H1 (cell line): ENCODE measurements around the gene NR2F6.

Experiments
- BCL11A ChIP-seq, 2 experiments: IDR thresholded peaks; one replicate each; pipeline ENCODE4 v1.6.1; 2011; ENCODE audit warnings: low read depth in 2 of 2, low read length in 2 of 2, mild to moderate bottlenecking in 2 of 2
- CREB1 ChIP-seq: IDR thresholded peaks from 2 replicates; pipeline ENCODE4 v1.6.1; 2012; ENCODE audit warnings: inconsistent platforms
- CTCF ChIP-seq, 3 experiments: IDR thresholded peaks; 1 replicate in 2 of 3; 2 replicates in 1 of 3; pipeline versions ENCODE4 v1.5.1 to v1.6.1; 2011; ENCODE audit warnings: low read length in 3 of 3, mild to moderate bottlenecking in 3 of 3, inconsistent platforms in 2 of 3, low read depth in 1 of 3, moderate library complexity in 1 of 3; ENCODE audit not compliant: insufficient read depth in 1 of 3; ENCODE audit errors: control extremely low read depth in 1 of 3
- GABPA ChIP-seq: IDR thresholded peaks from 2 replicates; pipeline ENCODE4 v1.6.1; 2011; ENCODE audit warnings: mild to moderate bottlenecking, low read length, moderate library complexity, borderline replicate concordance; ENCODE audit not compliant: insufficient read depth
- HDAC2 ChIP-seq, 2 experiments: fragments of 300-600 bp in 1 of 2; sonication (generic) in 1 of 2; IDR thresholded peaks; 2 replicates each; pipeline ENCODE4 v1.6.1; 2011 to 2012; ENCODE audit warnings: low read depth in 2 of 2, low read length in 2 of 2, mild to moderate bottlenecking in 2 of 2, moderate library complexity in 2 of 2, borderline replicate concordance in 1 of 2, inconsistent platforms in 1 of 2
- JUND ChIP-seq: IDR thresholded peaks from 2 replicates; pipeline ENCODE4 v1.6.1; 2011; ENCODE audit warnings: mild to moderate bottlenecking, improper control_type of control experiment, low read length
- POLR2AphosphoS5 ChIP-seq: IDR thresholded peaks from 2 replicates; pipeline ENCODE4 v1.6.1; 2011; ENCODE audit warnings: low read depth, low read length
- SAP30 ChIP-seq: fragments of 300-600 bp; sonication (generic); IDR thresholded peaks from 2 replicates; pipeline ENCODE4 v1.7.1; 2012; ENCODE audit warnings: low read length, moderate library complexity, mild to moderate bottlenecking, inconsistent platforms; ENCODE audit not compliant: insufficient read depth, insufficient replicate concordance
- ZNF274 ChIP-seq: IDR thresholded peaks from 2 replicates; pipeline ENCODE4 v1.7.0; 2012; ENCODE audit warnings: low read length, borderline replicate concordance; ENCODE audit errors: extremely low read depth

- no peak for TF ChIP-seq CTCF (IDR thresholded peaks at IDR 0.05; ENCODE audit: control extremely low read depth in 1 of 3, insufficient read depth in 1 of 3, low read depth in 1 of 3, low read length in 3 of 3)
- no peak for TF ChIP-seq SAP30
- TF ChIP-seq CREB1: no peak
- no peak for TF ChIP-seq HDAC2 (IDR thresholded peaks at IDR 0.05; ENCODE audit: borderline replicate concordance in 1 of 2, low read depth in 2 of 2, low read length in 2 of 2)
- TF ChIP-seq JUND: no peak
- no peak for TF ChIP-seq POLR2AphosphoS5
- no peak for TF ChIP-seq GABPA
- TF ChIP-seq ZNF274: no peak
- no peak for TF ChIP-seq BCL11A (IDR thresholded peaks at IDR 0.05; ENCODE audit: low read depth in 2 of 2, low read length in 2 of 2)
Observed at GRCh38 chr19:17213334-17213733, 32.4 kb downstream of the NR2F6 start.
